ENCODE data around the gene CEMIP2. TPM values are rescaled to one million over a fixed set of nuclear protein-coding genes. Genes with fewer than 3 reads are reported as not detected.

The CEMIP2 gene
- total RNA-seq, 1 experiment from 2014 or later, result 40.5 TPM

DNA sequence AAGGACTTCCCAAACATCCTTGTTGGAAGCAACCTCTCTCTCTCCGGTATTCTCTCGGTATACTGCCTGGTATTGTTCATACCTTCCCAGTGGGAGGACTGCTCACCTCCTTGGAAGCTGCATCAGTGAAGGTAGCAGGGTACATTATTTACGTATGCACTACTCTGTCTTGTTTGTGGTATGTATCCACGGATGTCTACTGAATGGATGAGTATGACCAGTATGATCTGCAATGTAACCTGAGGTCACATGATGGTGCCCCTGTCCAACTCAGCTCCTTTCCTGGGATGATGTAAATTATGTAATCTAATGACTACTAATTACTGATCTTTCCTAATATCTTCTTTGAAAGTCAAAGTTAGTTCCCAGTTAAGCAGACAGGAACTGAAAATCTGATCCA lies 32.1 kb downstream of the CEMIP2 start:
- ChIA-PET POLR2A (no interaction called here), CTCF (no interaction called here)
- Mint-ChIP-seq H3K36me3 (peaks cover 63% of the 10 kb centered on the region), H3K9me3 (no peaks in the 10 kb centered on the region), H3K4me1 (peaks cover 9% of the 10 kb centered on the region), H3K4me3 (no peak overlapping the region), H3K27me3 (ENCODE audit: low read depth) (no peaks in the 10 kb centered on the region), H3K27ac (no peak overlapping the region)
- TF ChIP-seq ZBTB21 (CRISPR knock-in tag; IDR thresholded peaks at IDR 0.05; ENCODE audit: borderline replicate concordance) (no peak), ESRRA (CRISPR knock-in tag; IDR thresholded peaks at IDR 0.05; ENCODE audit: borderline replicate concordance) (no peak), ZNF671 (CRISPR knock-in tag; IDR thresholded peaks at IDR 0.05) (no peak), ZNF423 (CRISPR knock-in tag; IDR thresholded peaks at IDR 0.05) (no peak), NFE2L1 (CRISPR knock-in tag; IDR thresholded peaks at IDR 0.05) (no peak), SMAD3 (CRISPR knock-in tag; IDR thresholded peaks at IDR 0.05; ENCODE audit: borderline replicate concordance) (no peak), ATF1 (CRISPR knock-in tag; IDR thresholded peaks at IDR 0.05) (no peak), TP53 (CRISPR knock-in tag; IDR thresholded peaks at IDR 0.05) (no peak), SMAD4 (CRISPR knock-in tag; IDR thresholded peaks at IDR 0.05) (no peak), ETV6 (CRISPR knock-in tag; IDR thresholded peaks at IDR 0.05) (no peak), ZNF121 (CRISPR knock-in tag; IDR thresholded peaks at IDR 0.05) (no peak), NR3C1 (CRISPR knock-in tag; conservative IDR thresholded peaks at IDR 0.05; ENCODE audit: low read depth) (no peak)
- TF ChIP-seq, protein P1, sequence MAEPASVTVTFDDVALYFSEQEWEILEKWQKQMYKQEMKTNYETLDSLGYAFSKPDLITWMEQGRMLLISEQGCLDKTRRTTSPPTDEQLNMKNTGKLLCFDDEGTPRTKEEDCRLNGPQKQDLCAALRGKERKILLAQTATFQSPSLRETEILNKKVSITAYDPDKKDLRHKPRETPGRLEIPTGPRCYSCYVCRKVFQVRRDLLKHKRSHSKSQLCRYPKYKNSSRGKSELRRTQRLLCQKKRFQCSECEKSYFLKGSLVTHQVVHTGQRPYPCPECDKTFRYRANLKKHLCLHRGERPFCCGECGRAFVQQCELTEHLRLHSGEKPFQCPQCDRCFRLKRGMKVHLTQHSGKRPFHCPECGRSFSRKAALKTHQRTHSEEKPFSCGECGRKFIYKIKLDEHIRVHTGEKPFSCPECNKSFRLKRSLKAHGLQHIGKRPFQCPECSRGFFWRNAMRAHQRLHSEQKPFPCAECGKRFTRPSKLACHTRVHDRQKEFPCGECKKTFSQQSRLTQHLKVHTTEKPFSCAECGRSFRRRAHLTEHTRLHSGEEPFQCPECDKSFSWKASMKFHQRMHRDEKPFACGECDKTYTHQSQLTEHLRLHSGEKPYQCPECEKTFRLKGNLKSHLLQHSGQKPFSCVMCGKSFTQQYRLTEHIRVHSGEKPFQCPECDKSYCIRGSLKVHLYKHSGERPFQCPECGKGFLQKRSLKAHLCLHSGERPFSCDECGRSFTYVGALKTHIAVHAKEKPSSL (CRISPR knock-in tag; conservative IDR thresholded peaks at IDR 0.05), result no peak
- TF ChIP-seq, protein P2, sequence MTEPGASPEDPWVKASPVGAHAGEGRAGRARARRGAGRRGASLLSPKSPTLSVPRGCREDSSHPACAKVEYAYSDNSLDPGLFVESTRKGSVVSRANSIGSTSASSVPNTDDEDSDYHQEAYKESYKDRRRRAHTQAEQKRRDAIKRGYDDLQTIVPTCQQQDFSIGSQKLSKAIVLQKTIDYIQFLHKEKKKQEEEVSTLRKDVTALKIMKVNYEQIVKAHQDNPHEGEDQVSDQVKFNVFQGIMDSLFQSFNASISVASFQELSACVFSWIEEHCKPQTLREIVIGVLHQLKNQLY (CRISPR knock-in tag; IDR thresholded peaks at IDR 0.05), result no peak
- TF ChIP-seq, protein P3, sequence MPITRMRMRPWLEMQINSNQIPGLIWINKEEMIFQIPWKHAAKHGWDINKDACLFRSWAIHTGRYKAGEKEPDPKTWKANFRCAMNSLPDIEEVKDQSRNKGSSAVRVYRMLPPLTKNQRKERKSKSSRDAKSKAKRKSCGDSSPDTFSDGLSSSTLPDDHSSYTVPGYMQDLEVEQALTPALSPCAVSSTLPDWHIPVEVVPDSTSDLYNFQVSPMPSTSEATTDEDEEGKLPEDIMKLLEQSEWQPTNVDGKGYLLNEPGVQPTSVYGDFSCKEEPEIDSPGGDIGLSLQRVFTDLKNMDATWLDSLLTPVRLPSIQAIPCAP (CRISPR knock-in tag; IDR thresholded peaks at IDR 0.05), result no peak
- TF ChIP-seq, protein P4, sequence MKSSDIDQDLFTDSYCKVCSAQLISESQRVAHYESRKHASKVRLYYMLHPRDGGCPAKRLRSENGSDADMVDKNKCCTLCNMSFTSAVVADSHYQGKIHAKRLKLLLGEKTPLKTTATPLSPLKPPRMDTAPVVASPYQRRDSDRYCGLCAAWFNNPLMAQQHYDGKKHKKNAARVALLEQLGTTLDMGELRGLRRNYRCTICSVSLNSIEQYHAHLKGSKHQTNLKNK (CRISPR knock-in tag; IDR thresholded peaks at IDR 0.05), result no peak
- TF ChIP-seq, protein P5, sequence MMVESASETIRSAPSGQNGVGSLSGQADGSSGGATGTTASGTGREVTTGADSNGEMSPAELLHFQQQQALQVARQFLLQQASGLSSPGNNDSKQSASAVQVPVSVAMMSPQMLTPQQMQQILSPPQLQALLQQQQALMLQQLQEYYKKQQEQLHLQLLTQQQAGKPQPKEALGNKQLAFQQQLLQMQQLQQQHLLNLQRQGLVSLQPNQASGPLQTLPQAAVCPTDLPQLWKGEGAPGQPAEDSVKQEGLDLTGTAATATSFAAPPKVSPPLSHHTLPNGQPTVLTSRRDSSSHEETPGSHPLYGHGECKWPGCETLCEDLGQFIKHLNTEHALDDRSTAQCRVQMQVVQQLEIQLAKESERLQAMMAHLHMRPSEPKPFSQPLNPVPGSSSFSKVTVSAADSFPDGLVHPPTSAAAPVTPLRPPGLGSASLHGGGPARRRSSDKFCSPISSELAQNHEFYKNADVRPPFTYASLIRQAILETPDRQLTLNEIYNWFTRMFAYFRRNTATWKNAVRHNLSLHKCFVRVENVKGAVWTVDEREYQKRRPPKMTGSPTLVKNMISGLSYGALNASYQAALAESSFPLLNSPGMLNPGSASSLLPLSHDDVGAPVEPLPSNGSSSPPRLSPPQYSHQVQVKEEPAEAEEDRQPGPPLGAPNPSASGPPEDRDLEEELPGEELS (CRISPR knock-in tag; IDR thresholded peaks at IDR 0.05), result no peak
- TF ChIP-seq, protein P6, sequence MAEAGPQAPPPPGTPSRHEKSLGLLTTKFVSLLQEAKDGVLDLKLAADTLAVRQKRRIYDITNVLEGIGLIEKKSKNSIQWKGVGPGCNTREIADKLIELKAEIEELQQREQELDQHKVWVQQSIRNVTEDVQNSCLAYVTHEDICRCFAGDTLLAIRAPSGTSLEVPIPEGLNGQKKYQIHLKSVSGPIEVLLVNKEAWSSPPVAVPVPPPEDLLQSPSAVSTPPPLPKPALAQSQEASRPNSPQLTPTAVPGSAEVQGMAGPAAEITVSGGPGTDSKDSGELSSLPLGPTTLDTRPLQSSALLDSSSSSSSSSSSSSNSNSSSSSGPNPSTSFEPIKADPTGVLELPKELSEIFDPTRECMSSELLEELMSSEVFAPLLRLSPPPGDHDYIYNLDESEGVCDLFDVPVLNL (CRISPR knock-in tag; IDR thresholded peaks at IDR 0.05; ENCODE audit: borderline replicate concordance, low read depth), result no peak
- TF ChIP-seq, protein P7, sequence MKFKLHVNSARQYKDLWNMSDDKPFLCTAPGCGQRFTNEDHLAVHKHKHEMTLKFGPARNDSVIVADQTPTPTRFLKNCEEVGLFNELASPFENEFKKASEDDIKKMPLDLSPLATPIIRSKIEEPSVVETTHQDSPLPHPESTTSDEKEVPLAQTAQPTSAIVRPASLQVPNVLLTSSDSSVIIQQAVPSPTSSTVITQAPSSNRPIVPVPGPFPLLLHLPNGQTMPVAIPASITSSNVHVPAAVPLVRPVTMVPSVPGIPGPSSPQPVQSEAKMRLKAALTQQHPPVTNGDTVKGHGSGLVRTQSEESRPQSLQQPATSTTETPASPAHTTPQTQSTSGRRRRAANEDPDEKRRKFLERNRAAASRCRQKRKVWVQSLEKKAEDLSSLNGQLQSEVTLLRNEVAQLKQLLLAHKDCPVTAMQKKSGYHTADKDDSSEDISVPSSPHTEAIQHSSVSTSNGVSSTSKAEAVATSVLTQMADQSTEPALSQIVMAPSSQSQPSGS (CRISPR knock-in tag; IDR thresholded peaks at IDR 0.05; ENCODE audit: borderline replicate concordance, low read depth), result no peak
- no peak for DNase-seq (ENCODE audit: low spot score)
- ATAC-seq, result no peak
